Measurements from ENCODE around the gene RSPRY1.

Gene RSPRY1

GRCh38 chr16:57141822-57142631 lies 44.1 kb upstream of the RSPRY1 start:
- no peak for DNase-seq (ENCODE audit: extremely low spot score)
- TF ChIP-seq FOXM1 (IDR thresholded peaks at IDR 0.05; ENCODE audit: borderline replicate concordance) (no peak), HDGF (IDR thresholded peaks at IDR 0.05; ENCODE audit: borderline replicate concordance) (no peak), NFRKB (IDR thresholded peaks at IDR 0.05) (no peak), L3MBTL2 (conservative IDR thresholded peaks at IDR 0.05) (no peak), SUZ12 (IDR thresholded peaks at IDR 0.05) (no peak), BHLHE40 (IDR thresholded peaks at IDR 0.05; ENCODE audit: borderline replicate concordance) (no peak), FOXK2 (IDR thresholded peaks at IDR 0.05) (no peak), ZNF384 (IDR thresholded peaks at IDR 0.05) (no peak), FOXA1 (IDR thresholded peaks at IDR 0.05) (no peak), TARDBP (IDR thresholded peaks at IDR 0.05) (no peak), LEF1 (IDR thresholded peaks at IDR 0.05; ENCODE audit: borderline replicate concordance) (no peak), SP1 (IDR thresholded peaks at IDR 0.05) (no peak), CTBP1 (IDR thresholded peaks at IDR 0.05; ENCODE audit: borderline replicate concordance) (no peak), ARNT (IDR thresholded peaks at IDR 0.05) (no peak), ELF4 (IDR thresholded peaks at IDR 0.05) (no peak), PKNOX1 (IDR thresholded peaks at IDR 0.05) (no peak)
- CTCF ChIA-PET = interaction anchor here (0.6 kb wide), 1 partner anchor 23 kb away, joined by 3 read pairs; no protein-coding TSS in a partner anchor
- POLR2A ChIA-PET = no interaction called here

- CTCF ChIA-PET = interaction anchor here (1.3 kb wide), 1 partner anchor 51 kb away, joined by 3 read pairs; the partner anchor contains the start of gene CPNE2
Observed at GRCh38 chr16:57143149-57143921, 42.8 kb upstream of the RSPRY1 start.

GRCh38 chr16:57144027-57144426 lies 42.1 kb upstream of the RSPRY1 start:
- CTCF ChIA-PET = interaction anchor here (0.8 to 1.3 kb wide), 3 partner anchors 52 to 60 kb away, joined by 3 read pairs; partner anchors contain the start of gene CPNE2
- no peak for DNase-seq (ENCODE audit: extremely low spot score)
- TF ChIP-seq TARDBP (IDR thresholded peaks at IDR 0.05) (no peak), SUZ12 (IDR thresholded peaks at IDR 0.05) (no peak), ZNF384 (IDR thresholded peaks at IDR 0.05) (no peak), HDGF (IDR thresholded peaks at IDR 0.05; ENCODE audit: borderline replicate concordance) (no peak), PKNOX1 (IDR thresholded peaks at IDR 0.05) (no peak), FOXM1 (IDR thresholded peaks at IDR 0.05; ENCODE audit: borderline replicate concordance) (no peak), LEF1 (IDR thresholded peaks at IDR 0.05; ENCODE audit: borderline replicate concordance) (no peak), SP1 (IDR thresholded peaks at IDR 0.05) (no peak), FOXK2 (IDR thresholded peaks at IDR 0.05) (no peak), BHLHE40 (IDR thresholded peaks at IDR 0.05; ENCODE audit: borderline replicate concordance) (no peak), CTBP1 (IDR thresholded peaks at IDR 0.05; ENCODE audit: borderline replicate concordance) (no peak), FOXA1 (IDR thresholded peaks at IDR 0.05) (no peak), L3MBTL2 (conservative IDR thresholded peaks at IDR 0.05) (no peak), ELF4 (IDR thresholded peaks at IDR 0.05) (no peak), ARNT (IDR thresholded peaks at IDR 0.05) (no peak), NFRKB (IDR thresholded peaks at IDR 0.05) (no peak)
- POLR2A ChIA-PET = interaction anchor here (1.5 kb wide), 1 partner anchor 43 kb away, joined by 3 read pairs; the partner anchor contains the start of genes PSME3IP1 and RSPRY1

More at GRCh38 chr16:57143149-57143921, 42.8 kb upstream of the RSPRY1 start:
- POLR2A ChIA-PET = no interaction called here
- DNase-seq (ENCODE audit: extremely low spot score) = no peak
- TF ChIP-seq BHLHE40 (IDR thresholded peaks at IDR 0.05; ENCODE audit: borderline replicate concordance) (no peak), FOXK2 (IDR thresholded peaks at IDR 0.05) (no peak), ARNT (IDR thresholded peaks at IDR 0.05) (no peak)

GRCh38 chr16:57145046-57146021 lies 40.8 kb upstream of the RSPRY1 start:
- POLR2A ChIA-PET = interaction anchor here (1.5 kb wide), 1 partner anchor 41 kb away, joined by 3 read pairs; the partner anchor contains the start of genes PSME3IP1 and RSPRY1
- TF ChIP-seq FOXK2 (IDR thresholded peaks at IDR 0.05) = no peak
- no peak for TF ChIP-seq TARDBP (IDR thresholded peaks at IDR 0.05)
- no peak for TF ChIP-seq LEF1 (IDR thresholded peaks at IDR 0.05; ENCODE audit: borderline replicate concordance)

GRCh38 chr16:57146040-57146647 lies 40.0 kb upstream of the RSPRY1 start:
- CTCF ChIA-PET = no interaction called here
- POLR2A ChIA-PET = no interaction called here
- TF ChIP-seq SUZ12 (IDR thresholded peaks at IDR 0.05) (no peak), ARNT (IDR thresholded peaks at IDR 0.05) (no peak), LEF1 (IDR thresholded peaks at IDR 0.05; ENCODE audit: borderline replicate concordance) (no peak), FOXK2 (IDR thresholded peaks at IDR 0.05) (no peak), PKNOX1 (IDR thresholded peaks at IDR 0.05) (no peak), ZNF384 (IDR thresholded peaks at IDR 0.05) (no peak)
- no peak for DNase-seq (ENCODE audit: extremely low spot score)

More at GRCh38 chr16:57145046-57146021, 40.8 kb upstream of the RSPRY1 start:
- CTCF ChIA-PET = interaction anchor here (1.1 kb wide), 1 partner anchor 61 kb away, joined by 3 read pairs; no protein-coding TSS in a partner anchor
- DNase-seq (ENCODE audit: extremely low spot score) = no peak
